ENCODE measurements around the gene DHFR.

DNA sequence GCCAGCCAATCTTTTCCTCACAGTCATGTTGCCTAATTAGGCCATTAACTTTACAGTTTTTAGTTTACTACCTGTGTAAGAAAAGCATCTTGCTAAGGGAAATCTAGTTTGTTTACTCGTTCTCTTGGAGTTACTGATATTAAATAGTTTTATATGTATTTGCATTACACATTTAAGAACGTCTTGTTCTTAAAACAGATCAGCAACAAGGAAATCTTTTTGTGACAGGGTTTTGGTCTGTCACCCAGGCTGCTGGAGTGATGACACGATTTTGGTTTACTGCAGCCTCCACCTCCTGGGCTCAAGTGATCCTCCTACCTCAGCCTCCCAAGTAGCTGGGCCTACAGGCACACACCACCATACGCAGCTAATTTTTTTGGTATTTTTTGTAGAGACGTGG, 29.6 kb downstream of the DHFR start:
- TF ChIP-seq RCOR1 (IDR thresholded peaks at IDR 0.05; ENCODE audit: low read length) (no peak), FOSL2 (IDR thresholded peaks at IDR 0.05; ENCODE audit: borderline replicate concordance, low read depth) (no peak), NFIC (IDR thresholded peaks at IDR 0.05; ENCODE audit: borderline replicate concordance) (no peak), EZH2phosphoT487 (IDR thresholded peaks at IDR 0.05; ENCODE audit: borderline replicate concordance, low read depth) (no peak), RXRA (IDR thresholded peaks at IDR 0.05; ENCODE audit: borderline replicate concordance, low read depth) (no peak), GABPA (IDR thresholded peaks at IDR 0.05; ENCODE audit: low read depth) (no peak), POLR2AphosphoS5 (IDR thresholded peaks at IDR 0.05; ENCODE audit: low read depth, low read length) (no peak)
- TF ChIP-seq, protein P1, sequence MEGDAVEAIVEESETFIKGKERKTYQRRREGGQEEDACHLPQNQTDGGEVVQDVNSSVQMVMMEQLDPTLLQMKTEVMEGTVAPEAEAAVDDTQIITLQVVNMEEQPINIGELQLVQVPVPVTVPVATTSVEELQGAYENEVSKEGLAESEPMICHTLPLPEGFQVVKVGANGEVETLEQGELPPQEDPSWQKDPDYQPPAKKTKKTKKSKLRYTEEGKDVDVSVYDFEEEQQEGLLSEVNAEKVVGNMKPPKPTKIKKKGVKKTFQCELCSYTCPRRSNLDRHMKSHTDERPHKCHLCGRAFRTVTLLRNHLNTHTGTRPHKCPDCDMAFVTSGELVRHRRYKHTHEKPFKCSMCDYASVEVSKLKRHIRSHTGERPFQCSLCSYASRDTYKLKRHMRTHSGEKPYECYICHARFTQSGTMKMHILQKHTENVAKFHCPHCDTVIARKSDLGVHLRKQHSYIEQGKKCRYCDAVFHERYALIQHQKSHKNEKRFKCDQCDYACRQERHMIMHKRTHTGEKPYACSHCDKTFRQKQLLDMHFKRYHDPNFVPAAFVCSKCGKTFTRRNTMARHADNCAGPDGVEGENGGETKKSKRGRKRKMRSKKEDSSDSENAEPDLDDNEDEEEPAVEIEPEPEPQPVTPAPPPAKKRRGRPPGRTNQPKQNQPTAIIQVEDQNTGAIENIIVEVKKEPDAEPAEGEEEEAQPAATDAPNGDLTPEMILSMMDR (IDR thresholded peaks at IDR 0.05): no peak
- TF ChIP-seq, protein P2, sequence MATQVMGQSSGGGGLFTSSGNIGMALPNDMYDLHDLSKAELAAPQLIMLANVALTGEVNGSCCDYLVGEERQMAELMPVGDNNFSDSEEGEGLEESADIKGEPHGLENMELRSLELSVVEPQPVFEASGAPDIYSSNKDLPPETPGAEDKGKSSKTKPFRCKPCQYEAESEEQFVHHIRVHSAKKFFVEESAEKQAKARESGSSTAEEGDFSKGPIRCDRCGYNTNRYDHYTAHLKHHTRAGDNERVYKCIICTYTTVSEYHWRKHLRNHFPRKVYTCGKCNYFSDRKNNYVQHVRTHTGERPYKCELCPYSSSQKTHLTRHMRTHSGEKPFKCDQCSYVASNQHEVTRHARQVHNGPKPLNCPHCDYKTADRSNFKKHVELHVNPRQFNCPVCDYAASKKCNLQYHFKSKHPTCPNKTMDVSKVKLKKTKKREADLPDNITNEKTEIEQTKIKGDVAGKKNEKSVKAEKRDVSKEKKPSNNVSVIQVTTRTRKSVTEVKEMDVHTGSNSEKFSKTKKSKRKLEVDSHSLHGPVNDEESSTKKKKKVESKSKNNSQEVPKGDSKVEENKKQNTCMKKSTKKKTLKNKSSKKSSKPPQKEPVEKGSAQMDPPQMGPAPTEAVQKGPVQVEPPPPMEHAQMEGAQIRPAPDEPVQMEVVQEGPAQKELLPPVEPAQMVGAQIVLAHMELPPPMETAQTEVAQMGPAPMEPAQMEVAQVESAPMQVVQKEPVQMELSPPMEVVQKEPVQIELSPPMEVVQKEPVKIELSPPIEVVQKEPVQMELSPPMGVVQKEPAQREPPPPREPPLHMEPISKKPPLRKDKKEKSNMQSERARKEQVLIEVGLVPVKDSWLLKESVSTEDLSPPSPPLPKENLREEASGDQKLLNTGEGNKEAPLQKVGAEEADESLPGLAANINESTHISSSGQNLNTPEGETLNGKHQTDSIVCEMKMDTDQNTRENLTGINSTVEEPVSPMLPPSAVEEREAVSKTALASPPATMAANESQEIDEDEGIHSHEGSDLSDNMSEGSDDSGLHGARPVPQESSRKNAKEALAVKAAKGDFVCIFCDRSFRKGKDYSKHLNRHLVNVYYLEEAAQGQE (IDR thresholded peaks at IDR 0.05; ENCODE audit: low read depth, low read length): no peak
